Astrocyte of the spinal cord (primary cell): Measurements from ENCODE around the gene HYAL2.
"Not testable (repeated sequence)": the region's sequence is repeated elsewhere in the genome, so short reads cannot be mapped to it uniquely, and the experiment has no call there.

Experiments used
- DNase-seq: peaks from one replicate; pipeline ENCODE4 v3.0.0; 2011; ENCODE audit warnings: low read depth, low spot score
- H3K4me3 ChIP-seq: 2 replicates; pipeline ENCODE4 v1.5.1; 2011; ENCODE audit warnings: low read depth, mild to moderate bottlenecking, low read length, moderate library complexity
- CTCF ChIP-seq: IDR thresholded peaks from 2 replicates; pipeline ENCODE4 v1.5.1; 2012; ENCODE audit warnings: low read depth, mild to moderate bottlenecking, low read length, inconsistent platforms
- in situ Hi-C: cut with HindIII; loops from 2 replicates; pipeline ENCODE4 v1.10.0; 2017; ENCODE audit warnings: low sequenced_read_pairs

Gene HYAL2

GRCh38 chr3:50290161-50290641 is 32.3 kb downstream of the HYAL2 start:
- in situ Hi-C loops, result no loop called here
- DNase-seq, result no peak
- no peak overlapping the region for H3K4me3 ChIP-seq
- no peak for TF ChIP-seq CTCF

GRCh38 chr3:50289130-50289529 is 33.4 kb downstream of the HYAL2 start:
- no peak for TF ChIP-seq CTCF
- H3K4me3 ChIP-seq, result no peak overlapping the region
- DNase-seq, result no peak
- in situ Hi-C loops, result no loop called here

GRCh38 chr3:50288387-50289007 is 34.0 kb downstream of the HYAL2 start:
- in situ Hi-C loops, result no loop called here
- TF ChIP-seq CTCF, result no peak
- no peak for DNase-seq

GRCh38 chr3:50287262-50287661 is 35.3 kb downstream of the HYAL2 start:
- in situ Hi-C loops, result no loop called here
- no peak for DNase-seq
- H3K4me3 ChIP-seq, result no peak overlapping the region
- no peak for TF ChIP-seq CTCF

More at GRCh38 chr3:50288387-50289007, 34.0 kb downstream of the HYAL2 start:
- H3K4me3 ChIP-seq, result no peak overlapping the region

GRCh38 chr3:50286322-50287227 is 36.0 kb downstream of the HYAL2 start:
- no peak for TF ChIP-seq CTCF
- in situ Hi-C loops, result no loop called here
- no peak overlapping the region for H3K4me3 ChIP-seq
- no peak for DNase-seq

GRCh38 chr3:50284121-50284520 is 38.4 kb downstream of the HYAL2 start:
- H3K4me3 ChIP-seq, in situ Hi-C loops, DNase-seq: not testable (repeated sequence)
